NCI-H146 (cell line): Measurements from ENCODE around the gene SF3B1.

ENCODE experiments used
- DNase-seq: peaks from one replicate; lab custom pipeline; 2025; lab: John Stamatoyannopoulos, UW

SF3B1 gene

DNA sequence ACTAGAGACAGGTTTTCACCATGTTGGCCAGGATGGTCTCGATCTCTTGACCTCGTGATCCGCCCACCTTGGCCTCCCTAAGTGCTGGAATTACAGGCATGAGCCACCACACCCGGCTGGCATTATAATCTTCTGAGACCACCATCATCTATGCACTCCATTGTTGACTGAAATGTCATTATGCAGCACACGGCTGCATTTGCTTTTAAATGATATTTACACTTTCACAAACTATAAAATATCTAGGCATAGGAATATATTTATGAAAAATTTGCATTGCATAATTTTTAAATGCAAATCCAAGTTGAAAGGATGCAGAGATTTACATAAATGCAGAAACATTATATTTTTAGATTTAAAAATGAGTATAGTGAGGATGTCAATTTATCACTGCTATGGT lies 94.2 kb downstream of the SF3B1 start:
- no peak for DNase-seq
